GM21576 (cell line): ENCODE measurements around the gene CACNG7.

Experiments used
- ATAC-seq: cut with Tn5 transposase; IDR thresholded peaks from one replicate; pipeline ENCODE4 v1.9.1; 2021; ENCODE audit warnings: mild to moderate bottlenecking, moderate library complexity; ENCODE audit not compliant: unreplicated experiment

CACNG7 gene

GRCh38 chr19:53981376-53981951 is 72.4 kb downstream of the CACNG7 start:
- no peak for ATAC-seq

DNA sequence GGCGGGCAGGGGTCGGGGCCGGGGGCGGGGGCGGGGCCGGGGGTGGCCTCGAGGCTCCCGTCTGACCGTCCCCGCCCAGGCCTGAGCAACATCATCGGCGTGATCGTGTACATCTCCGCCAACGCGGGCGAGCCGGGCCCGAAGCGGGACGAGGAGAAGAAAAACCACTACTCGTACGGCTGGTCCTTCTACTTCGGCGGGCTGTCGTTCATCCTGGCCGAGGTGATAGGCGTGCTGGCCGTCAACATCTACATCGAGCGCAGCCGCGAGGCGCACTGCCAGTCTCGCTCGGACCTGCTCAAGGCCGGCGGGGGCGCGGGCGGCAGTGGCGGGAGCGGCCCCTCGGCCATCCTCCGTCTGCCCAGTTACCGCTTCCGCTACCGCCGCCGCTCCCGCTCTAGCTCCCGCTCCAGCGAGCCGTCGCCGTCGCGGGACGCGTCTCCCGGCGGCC is 72.9 kb downstream of the CACNG7 start:
- ATAC-seq: no peak

DNA sequence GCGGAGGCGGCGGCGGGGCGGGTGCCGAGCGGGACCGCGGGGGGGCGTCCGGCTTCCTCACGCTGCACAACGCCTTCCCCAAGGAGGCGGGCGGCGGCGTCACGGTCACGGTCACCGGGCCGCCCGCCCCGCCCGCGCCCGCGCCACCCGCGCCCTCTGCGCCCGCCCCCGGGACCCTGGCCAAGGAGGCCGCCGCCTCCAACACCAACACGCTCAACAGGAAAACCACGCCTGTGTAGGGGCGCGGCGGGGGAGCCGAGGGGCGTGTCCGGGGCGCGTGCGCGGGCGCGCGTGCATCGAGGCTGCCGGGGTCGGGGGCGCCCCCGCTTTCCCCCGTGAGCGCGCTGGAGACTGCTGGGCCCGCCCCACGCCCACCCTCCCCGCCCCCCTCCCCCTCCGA is 73.5 kb downstream of the CACNG7 start:
- ATAC-seq: no peak

DNA sequence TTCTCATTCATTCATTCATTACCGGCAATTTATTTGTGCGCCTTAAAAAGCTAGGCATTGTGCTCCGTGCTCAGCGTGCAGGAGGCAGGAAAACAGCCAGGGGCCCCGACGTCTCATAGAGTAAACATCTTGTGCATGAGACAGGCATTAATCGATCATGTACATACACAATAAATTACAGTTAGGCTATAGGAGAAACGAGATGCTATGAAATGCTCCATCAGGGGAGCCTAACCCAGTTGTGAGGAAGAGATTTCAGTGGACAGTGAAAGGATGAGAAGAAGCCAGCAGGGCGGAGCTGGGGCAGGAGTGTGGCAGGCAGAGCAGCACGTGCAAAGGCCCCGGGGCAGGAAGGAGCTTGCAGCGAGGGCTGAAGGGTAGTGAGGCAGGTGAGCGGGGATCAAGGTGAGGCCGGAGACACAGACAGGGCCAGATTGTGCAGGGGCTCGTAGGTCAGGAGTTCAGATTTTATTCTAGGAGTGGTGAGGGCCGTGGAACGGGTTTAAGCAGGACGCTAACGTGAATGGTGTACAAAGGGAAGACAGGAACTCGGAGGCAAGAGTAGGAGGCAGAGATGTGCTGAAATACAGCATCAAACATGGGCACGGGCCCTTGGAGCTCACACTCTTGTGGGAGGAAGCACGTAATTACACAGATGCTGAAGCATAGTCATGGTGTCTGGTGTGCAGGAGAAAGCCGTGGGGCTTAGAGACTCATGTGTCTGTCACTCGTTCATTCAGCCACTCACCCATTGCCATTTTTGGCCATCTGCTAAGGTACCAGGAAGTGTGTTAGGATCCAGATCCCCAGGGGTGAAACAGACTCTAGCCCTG is 74.6 kb downstream of the CACNG7 start:
- no peak for ATAC-seq

GRCh38 chr19:53985863-53986262 is 76.8 kb downstream of the CACNG7 start:
- ATAC-seq: no peak

- ATAC-seq: no peak
These were observed 79.9 kb downstream of the CACNG7 start for GRCh38 chr19:53988981-53989380.

DNA sequence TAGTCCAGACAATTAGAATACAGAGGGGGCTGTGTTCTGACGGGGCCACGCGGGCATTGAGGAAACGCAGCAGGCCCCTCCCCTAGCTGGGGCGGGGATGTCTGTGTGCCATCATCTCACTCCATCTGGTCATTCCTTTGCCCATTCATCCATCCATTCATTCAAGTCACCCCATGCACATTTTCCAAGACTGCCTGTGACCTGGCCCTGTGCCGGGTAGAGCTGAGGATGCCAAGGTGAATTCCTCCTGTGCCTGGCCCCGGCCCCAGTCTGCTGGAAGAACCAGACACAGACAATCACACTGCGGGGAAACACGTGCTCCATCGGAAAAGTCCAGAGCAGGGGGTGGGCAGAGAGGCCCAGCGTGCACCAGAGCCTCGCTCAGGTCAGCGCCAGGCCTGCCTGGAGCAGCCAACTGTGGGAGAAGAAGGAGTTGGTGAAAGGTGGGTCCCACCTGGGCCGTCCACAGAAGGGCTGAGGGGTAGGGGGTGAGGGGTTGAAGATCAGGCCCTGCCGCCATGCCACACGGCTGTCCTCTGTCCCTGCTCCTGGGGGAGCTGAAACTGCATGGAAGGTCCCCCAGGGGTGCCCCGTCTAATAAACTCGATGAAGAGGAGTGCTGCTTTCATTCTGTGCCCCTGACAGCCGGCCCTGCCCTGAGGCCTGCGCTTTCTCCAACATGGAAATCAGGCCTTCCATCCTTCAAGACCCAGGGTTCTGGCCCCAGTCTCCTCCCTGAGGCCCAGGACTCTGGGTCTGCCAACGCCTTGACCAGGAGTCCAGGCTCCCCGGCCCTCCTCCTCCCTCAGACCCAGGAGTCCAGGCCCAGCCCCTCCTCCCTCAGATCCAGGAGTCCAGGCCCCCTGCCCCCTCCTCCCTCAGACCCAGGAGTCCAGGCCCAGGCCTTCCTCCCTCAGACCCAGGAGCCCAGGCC is 80.8 kb downstream of the CACNG7 start:
- ATAC-seq: no peak

- no peak for ATAC-seq
These were observed 82.4 kb downstream of the CACNG7 start, which contains the start of gene CACNG6 for GRCh38 chr19:53991224-53992113. Gene CACNG6, plus strand, starts transcription at chr19:53991637. Its CDS starts 1,241 bp downstream, at chr19:53992878.

- no peak for ATAC-seq
These were observed 83.1 kb downstream of the CACNG7 start for GRCh38 chr19:53992211-53992610.

DNA sequence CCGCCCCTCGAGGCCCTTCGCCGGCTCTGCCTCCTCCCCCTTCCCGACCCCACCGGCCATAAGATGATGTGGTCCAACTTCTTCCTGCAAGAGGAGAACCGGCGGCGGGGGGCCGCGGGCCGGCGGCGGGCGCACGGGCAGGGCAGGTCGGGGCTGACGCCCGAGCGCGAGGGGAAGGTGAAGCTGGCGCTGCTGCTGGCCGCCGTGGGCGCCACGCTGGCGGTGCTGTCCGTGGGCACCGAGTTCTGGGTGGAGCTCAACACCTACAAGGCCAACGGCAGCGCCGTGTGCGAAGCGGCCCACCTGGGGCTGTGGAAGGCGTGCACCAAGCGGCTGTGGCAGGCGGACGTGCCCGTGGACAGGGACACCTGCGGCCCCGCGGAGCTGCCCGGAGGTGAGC is 83.7 kb downstream of the CACNG7 start:
- ATAC-seq: no peak

GRCh38 chr19:53993448-53993847 is 84.4 kb downstream of the CACNG7 start:
- ATAC-seq: no peak
